ENCODE measurements around the gene PGA4.
"Not testable (repeated sequence)": the region's sequence is repeated elsewhere in the genome, so short reads cannot be mapped to it uniquely, and the experiment has no call there.

The PGA4 gene

DNA sequence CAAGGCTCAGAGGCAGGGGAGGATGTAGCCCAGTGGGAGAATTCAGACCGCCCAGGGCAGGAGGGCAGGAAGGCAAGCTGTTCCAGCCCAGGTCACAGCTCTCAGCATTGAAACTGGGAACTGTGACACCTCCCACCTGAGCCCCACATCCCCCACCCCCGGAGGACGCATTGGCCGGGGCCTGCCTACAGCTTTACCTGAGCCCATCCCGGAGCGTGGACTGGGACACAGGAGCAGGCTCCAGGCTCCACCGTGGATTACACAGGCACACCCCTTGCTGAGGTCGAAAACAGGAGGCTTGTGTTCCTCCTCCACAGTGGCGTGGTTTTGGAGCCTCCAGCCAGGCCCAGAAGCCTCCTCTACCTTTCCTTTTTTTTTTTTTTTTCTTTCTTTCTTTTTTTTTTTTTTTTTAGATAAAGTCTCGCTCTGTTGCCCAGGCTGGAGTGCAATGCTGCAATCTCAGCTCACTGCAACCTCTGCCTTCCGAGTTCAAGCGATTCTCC is 27.9 kb upstream of the PGA4 start:
- in situ Hi-C loops (cut with HindIII; ENCODE audit: low sequenced_read_pairs), result no loop called here
- H3K4me3 ChIP-seq (ENCODE audit: low read depth, low read length), result no peak overlapping the region
- TF ChIP-seq, protein P1, sequence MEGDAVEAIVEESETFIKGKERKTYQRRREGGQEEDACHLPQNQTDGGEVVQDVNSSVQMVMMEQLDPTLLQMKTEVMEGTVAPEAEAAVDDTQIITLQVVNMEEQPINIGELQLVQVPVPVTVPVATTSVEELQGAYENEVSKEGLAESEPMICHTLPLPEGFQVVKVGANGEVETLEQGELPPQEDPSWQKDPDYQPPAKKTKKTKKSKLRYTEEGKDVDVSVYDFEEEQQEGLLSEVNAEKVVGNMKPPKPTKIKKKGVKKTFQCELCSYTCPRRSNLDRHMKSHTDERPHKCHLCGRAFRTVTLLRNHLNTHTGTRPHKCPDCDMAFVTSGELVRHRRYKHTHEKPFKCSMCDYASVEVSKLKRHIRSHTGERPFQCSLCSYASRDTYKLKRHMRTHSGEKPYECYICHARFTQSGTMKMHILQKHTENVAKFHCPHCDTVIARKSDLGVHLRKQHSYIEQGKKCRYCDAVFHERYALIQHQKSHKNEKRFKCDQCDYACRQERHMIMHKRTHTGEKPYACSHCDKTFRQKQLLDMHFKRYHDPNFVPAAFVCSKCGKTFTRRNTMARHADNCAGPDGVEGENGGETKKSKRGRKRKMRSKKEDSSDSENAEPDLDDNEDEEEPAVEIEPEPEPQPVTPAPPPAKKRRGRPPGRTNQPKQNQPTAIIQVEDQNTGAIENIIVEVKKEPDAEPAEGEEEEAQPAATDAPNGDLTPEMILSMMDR (IDR thresholded peaks at IDR 0.05; ENCODE audit: low read depth, low read length, missing control alignments), result no peak
- DNase-seq (ENCODE audit: low read depth), result no peak

DNA sequence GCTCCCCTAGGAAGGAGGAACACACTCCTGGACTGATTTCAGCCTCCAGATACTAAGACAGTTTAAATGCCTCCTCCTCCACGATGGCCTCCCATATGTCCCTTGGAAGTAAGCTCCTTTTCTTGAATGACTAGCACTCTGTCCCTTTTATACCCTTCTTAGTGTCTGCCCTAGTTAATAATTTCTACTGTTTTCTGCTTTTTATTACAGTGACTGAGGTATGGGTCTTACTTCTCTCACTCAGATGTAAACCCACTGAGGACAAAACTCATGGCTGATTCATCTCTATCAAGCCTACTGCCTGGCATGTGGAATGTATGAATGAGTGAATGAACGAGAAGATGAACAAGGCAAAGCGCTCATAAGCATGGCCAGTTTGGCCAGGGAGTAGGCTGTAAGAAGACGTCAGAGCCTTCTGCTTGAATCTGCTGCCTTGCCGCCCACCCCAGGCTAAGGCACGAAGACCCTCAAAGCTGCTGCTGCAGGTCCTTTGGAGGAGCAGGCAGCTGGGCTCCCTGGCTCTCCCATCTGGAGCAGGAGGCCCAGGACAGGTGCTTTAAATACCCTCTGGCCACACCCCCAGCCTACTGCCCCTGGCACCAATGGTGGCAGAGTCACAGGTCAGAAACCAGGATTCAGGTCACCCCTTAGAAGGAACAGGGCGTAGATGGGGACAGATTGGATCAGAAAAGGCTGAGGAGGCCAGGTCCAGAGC is 27.0 kb upstream of the PGA4 start:
- in situ Hi-C loops (cut with HindIII; ENCODE audit: low sequenced_read_pairs), result no loop called here
- H3K4me3 ChIP-seq (ENCODE audit: low read depth, low read length), result no peak overlapping the region
- TF ChIP-seq, protein P1 (IDR thresholded peaks at IDR 0.05; ENCODE audit: low read depth, low read length, missing control alignments), result no peak
- DNase-seq (ENCODE audit: low read depth), result no peak

DNA sequence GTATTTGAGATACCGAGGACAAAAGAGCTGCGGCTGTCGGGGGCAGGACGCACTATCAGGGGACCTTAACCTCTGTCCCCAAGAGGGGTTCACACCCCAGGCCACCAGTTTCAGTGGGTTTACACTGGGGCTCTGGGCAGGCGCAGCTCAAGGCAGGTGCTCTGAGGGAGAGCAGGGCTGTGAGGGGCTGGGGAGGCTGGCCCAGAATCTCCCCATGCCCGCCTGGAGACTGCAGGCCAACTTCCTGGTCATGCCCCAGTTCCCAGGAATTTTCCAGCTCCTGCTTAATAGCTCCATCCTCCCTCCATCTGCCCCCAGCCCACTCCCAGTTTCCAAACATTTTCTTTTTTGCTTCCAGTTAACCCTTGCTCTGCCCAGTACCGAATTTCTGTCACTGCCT is 26.4 kb upstream of the PGA4 start:
- H3K4me3 ChIP-seq (ENCODE audit: low read depth, low read length), result no peak overlapping the region
- DNase-seq (ENCODE audit: low read depth), result no peak
- in situ Hi-C loops (cut with HindIII; ENCODE audit: low sequenced_read_pairs), result no loop called here
- TF ChIP-seq, protein P1 (IDR thresholded peaks at IDR 0.05; ENCODE audit: low read depth, low read length, missing control alignments), result no peak

GRCh38 chr11:61198361-61198760 is 23.8 kb upstream of the PGA4 start:
- in situ Hi-C loops (cut with HindIII; ENCODE audit: low sequenced_read_pairs), result no loop called here
- no peak for DNase-seq (ENCODE audit: low read depth)
- no peak overlapping the region for H3K4me3 ChIP-seq (ENCODE audit: low read depth, low read length)
- TF ChIP-seq, protein P1 (IDR thresholded peaks at IDR 0.05; ENCODE audit: low read depth, low read length, missing control alignments), result no peak

GRCh38 chr11:61198948-61199523 is 23.1 kb upstream of the PGA4 start:
- TF ChIP-seq, protein P1 (IDR thresholded peaks at IDR 0.05; ENCODE audit: low read depth, low read length, missing control alignments), result no peak
- in situ Hi-C loops (cut with HindIII; ENCODE audit: low sequenced_read_pairs), result no loop called here
- no peak overlapping the region for H3K4me3 ChIP-seq (ENCODE audit: low read depth, low read length)
- DNase-seq (ENCODE audit: low read depth), result no peak

DNA sequence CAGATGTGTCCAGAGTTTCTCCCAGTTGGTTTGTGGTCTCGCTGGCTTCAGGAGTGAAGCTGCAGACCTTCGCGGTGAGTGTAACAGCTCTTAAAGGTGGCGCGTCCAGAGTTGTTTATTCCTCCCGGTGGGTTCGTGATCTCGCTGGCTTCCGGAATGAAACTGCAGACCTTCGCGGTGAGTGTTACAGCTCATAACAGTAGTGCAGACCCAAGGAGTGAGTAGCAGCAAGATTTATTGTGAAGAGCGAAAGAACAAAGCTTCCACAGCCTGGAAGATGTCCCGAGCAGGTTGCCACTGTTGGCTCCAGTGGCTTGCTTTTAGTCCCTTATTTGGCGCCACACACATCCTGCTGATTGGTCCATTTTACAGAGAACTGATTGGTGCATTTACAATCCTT is 20.7 kb upstream of the PGA4 start:
- no peak overlapping the region for H3K4me3 ChIP-seq (ENCODE audit: low read depth, low read length)
- DNase-seq (ENCODE audit: low read depth), result no peak
- TF ChIP-seq, protein P1 (IDR thresholded peaks at IDR 0.05; ENCODE audit: low read depth, low read length, missing control alignments), result no peak
- in situ Hi-C loops (cut with HindIII; ENCODE audit: low sequenced_read_pairs), result no loop called here

- DNase-seq (ENCODE audit: low read depth); in situ Hi-C loops (cut with HindIII; ENCODE audit: low sequenced_read_pairs); H3K4me3 ChIP-seq (ENCODE audit: low read depth, low read length): not testable (repeated sequence)
Observed at GRCh38 chr11:61202950-61203746, 19.0 kb upstream of the PGA4 start, which contains the start of gene PGA3. Gene PGA3 (plus strand): TSS chr11:61203515. CDS start chr11:61203565, 50 bp downstream.

- in situ Hi-C loops (cut with HindIII; ENCODE audit: low sequenced_read_pairs); DNase-seq (ENCODE audit: low read depth); H3K4me3 ChIP-seq (ENCODE audit: low read depth, low read length): not testable (repeated sequence)
Observed at GRCh38 chr11:61203873-61204272, 18.3 kb upstream of the PGA4 start.

DNA sequence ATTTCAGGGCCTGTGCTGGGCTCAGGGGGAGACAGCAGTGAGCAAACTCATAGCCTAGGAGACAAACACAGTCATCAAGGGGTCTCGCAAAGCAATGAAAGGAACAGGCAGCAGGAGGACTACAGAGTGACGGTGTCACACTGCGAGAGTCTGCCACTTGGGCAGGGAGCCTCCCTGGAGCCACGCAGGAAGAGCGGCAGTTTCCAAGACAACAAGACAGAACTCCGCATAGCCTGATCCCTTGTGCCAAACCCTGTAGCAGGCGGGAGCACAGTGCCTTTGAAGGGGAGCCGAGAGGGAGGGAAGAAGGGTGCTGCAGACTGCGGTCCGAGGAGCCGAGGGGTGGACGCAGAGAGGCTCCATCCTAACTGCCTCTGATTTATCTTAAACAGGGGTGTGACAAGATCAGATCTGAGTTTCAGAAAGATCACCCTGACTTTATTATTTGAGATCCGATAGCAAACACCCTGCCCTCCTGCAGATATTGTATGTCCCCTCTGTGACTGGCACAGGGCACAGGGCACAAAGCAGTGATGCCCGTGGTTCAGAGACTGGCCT is 17.6 kb upstream of the PGA4 start:
- in situ Hi-C loops (cut with HindIII; ENCODE audit: low sequenced_read_pairs); H3K4me3 ChIP-seq (ENCODE audit: low read depth, low read length); DNase-seq (ENCODE audit: low read depth): not testable (repeated sequence)
